SHP77 treated with DMSO at 0.1 percent for 48 hours (cell line): ENCODE data around the gene RHBDD1.

Experiments
- DNase-seq: peaks from one replicate; lab custom pipeline; 2025; lab: John Stamatoyannopoulos, UW

RHBDD1 gene

GRCh38 chr2:226887940-226888339 is 52.1 kb downstream of the RHBDD1 start:
- no peak for DNase-seq

- no peak for DNase-seq
Observed at GRCh38 chr2:226888378-226888965, 52.6 kb downstream of the RHBDD1 start.

- no peak for DNase-seq
Observed at GRCh38 chr2:226888971-226889370, 53.1 kb downstream of the RHBDD1 start.

- no peak for DNase-seq
Observed at GRCh38 chr2:226890286-226890685, 54.4 kb downstream of the RHBDD1 start.

- no peak for DNase-seq
Observed at GRCh38 chr2:226891780-226892590, 56.1 kb downstream of the RHBDD1 start.

- DNase-seq: no peak
Observed at GRCh38 chr2:226892729-226893128, 56.9 kb downstream of the RHBDD1 start.

GRCh38 chr2:226893216-226893615 is 57.4 kb downstream of the RHBDD1 start:
- DNase-seq: no peak

- DNase-seq: no peak
Observed at GRCh38 chr2:226894752-226895151, 58.9 kb downstream of the RHBDD1 start.

- no peak for DNase-seq
Observed at GRCh38 chr2:226895579-226895978, 59.7 kb downstream of the RHBDD1 start.

- no peak for DNase-seq
Observed at GRCh38 chr2:226898121-226898520, 62.3 kb downstream of the RHBDD1 start.

- no peak for DNase-seq
Observed at GRCh38 chr2:226898897-226899296, 63.0 kb downstream of the RHBDD1 start.

GRCh38 chr2:226902041-226902966 is 66.5 kb downstream of the RHBDD1 start:
- no peak for DNase-seq

GRCh38 chr2:226903179-226903578 is 67.3 kb downstream of the RHBDD1 start:
- no peak for DNase-seq

GRCh38 chr2:226904592-226904991 is 68.7 kb downstream of the RHBDD1 start:
- DNase-seq: no peak

GRCh38 chr2:226905718-226906117 is 69.9 kb downstream of the RHBDD1 start:
- DNase-seq: no peak

GRCh38 chr2:226906163-226906693 is 70.4 kb downstream of the RHBDD1 start:
- DNase-seq: no peak

- no peak for DNase-seq
Observed at GRCh38 chr2:226909126-226909525, 73.3 kb downstream of the RHBDD1 start.

- DNase-seq: no peak
Observed at GRCh38 chr2:226909836-226910235, 74.0 kb downstream of the RHBDD1 start.

- DNase-seq: no peak
Observed at GRCh38 chr2:226910384-226910783, 74.5 kb downstream of the RHBDD1 start.

- no peak for DNase-seq
Observed at GRCh38 chr2:226911932-226912331, 76.1 kb downstream of the RHBDD1 start.

- no peak for DNase-seq
Observed at GRCh38 chr2:226913641-226914040, 77.8 kb downstream of the RHBDD1 start.

GRCh38 chr2:226915846-226916360 is 80.0 kb downstream of the RHBDD1 start:
- no peak for DNase-seq
